ENCODE measurements around the gene CLTC.
"Not testable (repeated sequence)": the region's sequence is repeated elsewhere in the genome, so short reads cannot be mapped to it uniquely, and the experiment has no call there.

CLTC gene

DNA sequence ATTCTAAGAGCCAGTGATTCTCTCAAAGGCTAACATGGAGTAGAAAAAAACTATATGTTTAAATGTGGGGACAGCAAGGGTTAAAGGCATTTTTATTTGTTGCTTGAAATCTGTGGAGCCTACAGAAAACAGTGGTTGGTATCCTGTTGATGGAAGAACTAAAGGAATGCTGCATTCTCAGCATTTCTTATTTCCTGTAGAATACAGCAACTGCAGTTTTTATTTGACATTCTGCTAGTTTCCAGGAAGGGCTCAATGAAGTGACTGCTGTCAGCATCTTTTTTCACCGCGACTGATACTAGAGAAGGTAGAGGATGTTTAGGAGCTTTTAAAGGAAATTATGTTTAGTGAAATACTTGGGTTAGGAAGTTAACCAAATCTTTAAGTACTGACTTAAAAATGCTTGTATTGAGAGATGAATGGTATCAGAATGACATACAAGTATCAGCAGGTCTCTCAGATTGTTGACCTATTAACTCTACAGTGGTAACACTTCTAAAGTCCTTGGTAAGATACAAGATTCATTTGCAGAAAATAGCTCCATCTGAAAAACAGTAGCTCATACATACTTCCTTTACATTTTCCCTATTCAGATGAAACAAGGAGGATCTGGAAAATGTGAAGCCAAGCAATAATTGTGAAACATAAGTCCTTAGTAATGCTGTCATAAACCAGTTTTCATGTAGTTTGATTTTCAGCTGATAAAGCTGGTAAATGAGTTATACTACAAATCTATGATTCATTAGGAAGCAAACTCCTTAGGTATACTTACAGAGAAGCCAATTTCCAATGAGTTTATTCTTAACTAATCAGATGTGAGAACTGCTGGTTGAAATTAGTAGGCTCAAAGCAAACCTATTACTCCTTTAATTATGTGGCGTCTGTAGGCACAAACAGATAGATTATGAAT lies 15.2 kb downstream of the CLTC start:
- DNase-seq, result no peak

DNA sequence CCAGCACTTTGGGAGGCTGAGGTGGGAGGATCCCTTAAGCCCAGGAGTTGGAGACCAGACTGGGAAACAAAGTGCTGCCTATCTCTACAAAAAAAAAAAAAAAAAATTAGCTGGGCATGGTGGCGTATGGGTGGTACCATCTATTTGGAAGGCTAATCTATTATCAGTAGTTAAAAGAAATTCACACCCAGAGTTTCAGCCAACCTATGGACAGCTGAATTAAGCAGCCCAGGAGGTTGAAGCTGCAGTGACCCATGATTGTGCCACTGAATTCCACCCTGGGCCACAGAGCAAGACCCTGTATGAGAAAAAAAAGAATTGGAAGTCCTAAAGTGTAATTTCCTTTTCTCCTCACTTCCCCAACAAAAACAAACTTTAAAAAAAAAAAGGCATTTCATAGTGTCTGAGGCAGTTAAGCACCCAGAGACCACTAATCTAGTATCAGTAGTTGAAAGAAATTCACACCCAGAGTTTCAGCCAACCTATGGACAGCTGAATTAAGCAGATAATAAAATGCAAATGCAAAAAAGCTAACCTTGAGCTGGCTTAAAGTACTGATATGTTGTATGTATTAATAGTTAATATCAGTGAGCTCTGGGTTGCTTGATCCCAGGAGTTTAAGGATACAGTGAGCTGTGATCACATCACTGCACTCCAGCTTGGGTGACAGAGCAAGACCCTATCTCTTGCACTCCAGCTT lies 18.1 kb downstream of the CLTC start:
- no peak for DNase-seq

DNA sequence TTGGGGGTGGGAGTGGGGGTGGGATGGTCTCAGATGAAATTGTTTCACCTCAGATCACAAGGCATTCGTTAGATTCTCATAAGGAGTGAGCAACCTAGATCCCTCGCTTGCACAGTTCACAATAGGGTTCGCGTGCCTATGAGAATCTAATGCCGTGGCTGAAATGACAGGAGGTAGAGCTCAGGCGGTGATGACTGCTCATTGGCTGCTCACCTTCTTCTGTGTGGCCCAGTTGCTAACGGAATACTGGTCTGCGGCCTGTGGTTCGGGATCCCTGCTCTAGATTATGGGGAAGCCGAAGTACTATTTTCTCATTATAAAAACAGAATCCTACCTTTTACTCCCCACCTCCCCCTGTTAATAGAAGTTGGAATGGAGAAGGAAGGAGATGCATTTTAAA lies 18.9 kb downstream of the CLTC start:
- DNase-seq, result no peak

DNA sequence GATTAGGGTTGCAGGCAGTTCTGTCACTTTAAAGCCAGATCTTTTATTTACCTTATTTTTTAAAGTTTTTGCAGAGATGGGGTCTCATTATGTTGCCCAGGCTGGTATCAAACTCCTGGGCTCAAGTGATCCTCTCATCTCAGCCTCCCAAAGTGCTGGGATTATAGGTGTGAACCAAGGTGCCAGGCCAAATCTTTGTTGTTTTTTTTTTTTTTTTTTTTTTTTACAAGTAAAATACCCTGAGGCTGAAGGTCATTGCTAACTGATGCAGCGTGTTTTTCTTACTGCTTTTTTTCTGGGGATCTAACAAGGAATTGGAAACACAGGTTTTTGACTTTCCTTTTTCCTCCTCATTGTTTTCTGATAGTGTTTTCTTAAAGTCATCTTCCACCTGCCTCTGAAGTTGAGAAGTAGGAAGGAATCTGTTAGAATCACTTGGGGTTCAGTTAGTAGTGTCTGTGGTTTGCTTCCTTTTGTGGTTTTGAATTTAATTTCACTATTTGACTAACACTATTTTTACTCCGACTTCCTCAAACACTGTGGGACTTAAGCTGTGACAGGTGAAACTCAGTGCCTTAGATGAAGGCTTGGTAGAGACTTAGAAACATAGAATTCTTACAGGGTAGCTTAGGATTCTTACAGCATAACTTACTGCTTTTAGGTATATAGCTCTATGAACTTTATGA lies 22.2 kb downstream of the CLTC start:
- no peak for DNase-seq

DNA sequence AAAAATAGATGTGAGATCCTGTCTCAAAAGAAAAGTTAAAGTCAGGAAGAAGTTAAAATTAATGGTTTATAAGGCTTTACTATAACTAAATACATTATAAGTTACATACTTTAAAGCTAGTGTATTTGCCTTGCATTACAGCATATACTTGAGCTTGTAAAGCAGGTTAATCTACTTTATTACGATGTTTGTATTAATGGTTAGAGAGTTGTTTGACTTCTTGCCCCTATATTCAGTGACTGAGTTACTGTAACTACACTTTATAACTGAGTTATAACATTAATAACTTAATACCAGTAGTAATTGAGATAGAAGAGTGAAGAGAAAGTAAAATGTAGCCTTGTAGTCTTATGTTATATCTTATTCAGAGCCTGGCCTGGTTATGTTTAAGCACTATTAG lies 22.9 kb downstream of the CLTC start:
- DNase-seq, result no peak

DNA sequence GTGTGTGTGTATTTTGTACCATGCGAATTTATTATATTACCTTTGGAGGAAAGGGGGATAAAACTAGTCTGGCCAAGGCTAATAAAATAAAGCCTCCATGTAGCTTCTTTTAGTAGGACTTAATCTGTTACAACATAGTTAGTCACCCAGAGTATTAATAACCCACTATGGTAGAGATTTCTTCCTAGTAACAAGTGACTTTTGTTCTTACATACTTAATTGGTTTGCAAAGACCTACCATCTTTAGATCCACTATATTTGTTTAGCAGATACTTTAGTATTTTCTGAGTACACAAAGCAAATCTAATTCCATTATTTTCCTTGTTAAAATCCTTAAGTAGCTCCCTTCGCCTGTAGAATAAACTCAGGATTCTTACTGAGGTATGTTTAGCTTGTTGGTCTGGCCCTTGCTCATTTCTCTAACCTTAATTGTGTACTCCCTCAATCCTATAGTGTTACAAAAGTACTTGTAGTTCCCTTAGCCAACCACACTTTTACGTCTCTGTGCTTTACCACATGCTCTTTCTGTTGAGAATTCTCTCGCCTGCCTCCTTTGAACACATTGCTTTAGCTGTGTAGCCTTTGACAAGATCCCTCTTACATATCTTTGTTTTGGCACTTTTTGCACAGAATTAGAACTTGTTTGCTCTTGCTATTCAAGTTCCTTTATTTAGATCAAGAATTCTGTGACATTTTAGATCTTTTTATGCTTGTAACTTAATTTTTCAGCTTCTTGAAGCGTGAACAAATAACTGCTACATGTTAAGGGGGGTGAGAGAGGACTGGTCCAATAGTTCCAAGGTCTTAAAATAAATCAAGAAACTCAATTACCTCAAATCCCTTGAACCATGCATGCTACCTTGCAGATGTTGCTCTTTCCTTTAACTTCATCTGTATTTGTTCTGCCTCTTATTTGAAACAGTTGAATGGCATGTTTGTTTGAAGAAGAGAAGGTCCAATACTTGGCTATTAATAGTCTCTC lies 23.8 kb downstream of the CLTC start:
- no peak for DNase-seq

DNA sequence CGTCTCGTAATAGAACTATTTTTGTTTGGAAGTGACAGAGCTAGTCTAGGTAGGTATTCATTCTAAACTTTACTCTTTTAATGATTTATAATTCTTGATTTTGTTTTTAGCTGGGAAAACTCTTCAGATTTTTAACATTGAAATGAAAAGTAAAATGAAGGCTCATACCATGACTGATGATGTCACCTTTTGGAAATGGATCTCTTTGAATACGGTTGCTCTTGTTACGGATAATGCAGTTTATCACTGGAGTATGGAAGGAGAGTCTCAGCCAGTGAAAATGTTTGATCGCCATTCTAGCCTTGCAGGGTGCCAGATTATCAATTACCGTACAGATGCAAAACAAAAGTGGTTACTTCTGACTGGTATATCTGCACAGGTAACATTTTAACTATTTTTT lies 27.6 kb downstream of the CLTC start:
- no peak for DNase-seq

DNA sequence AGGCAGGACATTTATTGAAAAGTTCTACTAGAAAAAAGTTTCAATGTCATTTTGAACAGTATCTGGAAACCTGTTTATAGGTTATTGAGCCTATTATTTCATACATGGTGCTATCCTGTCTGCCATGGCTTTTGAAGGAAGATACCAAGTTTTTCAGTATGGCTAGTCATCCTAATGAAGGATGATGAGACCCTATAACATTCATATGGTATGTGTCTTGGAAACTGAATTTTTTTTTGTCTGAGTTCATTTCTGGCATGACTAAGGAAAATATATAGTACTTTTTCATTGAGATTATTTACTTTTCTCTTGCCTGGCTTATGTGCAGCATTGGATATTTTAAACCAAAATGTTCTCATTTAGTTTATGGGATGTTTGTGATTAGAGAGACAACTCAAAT lies 30.2 kb downstream of the CLTC start:
- no peak for DNase-seq

DNA sequence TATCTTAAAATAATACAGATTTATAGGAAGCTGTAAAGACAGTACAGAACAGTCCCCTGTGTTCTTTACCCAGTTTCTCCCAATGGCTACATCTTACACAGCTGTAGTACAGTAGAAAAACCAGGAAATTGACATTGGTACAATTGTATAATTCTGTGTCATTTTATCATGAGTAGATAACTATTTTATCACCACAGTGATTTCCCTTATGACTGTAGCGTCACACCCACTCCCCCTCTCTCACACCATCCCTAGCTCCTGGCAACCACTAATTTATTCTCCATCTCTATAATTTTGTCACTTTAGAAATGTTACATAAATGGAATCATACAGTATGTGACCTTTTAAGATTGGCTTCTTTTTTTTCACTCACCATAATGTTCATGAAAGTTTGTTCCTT lies 30.9 kb downstream of the CLTC start:
- no peak for DNase-seq

DNA sequence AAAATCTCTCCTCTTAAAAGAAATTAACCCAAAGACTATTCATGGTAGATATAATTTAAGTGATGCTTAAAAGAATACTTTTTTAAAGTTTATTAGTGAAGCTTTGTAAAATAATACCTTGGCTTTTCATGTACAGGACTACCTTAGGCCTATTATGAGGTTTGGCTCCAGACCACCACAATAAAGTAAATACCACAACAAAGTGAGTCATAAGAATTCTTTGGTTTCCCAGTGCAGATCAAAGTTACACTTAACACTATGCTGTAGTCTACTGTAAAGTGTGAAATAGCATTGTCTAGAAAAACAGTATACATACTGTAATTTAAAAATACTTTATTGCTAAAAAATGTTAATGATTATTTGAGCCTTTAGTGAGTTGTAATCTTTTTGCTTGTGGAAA lies 31.7 kb downstream of the CLTC start:
- no peak for DNase-seq

DNA sequence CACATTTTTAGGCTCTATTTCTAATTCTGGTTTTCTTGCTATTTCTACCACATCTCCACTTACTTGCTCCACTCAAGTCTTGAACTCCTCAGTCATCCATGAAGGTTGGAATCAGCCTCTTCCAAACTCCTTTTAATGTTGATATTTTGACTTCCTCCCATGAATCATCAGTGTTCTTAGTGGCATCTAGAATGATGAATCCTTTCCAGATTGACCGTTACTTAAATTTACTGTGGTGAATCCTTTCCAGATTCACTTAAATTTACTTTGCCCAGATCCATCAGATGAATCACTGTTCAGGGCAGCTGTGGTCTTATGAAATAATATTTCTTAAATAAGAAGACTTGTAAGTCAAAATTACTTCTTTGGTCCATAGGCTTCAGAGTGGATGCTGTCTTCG lies 32.4 kb downstream of the CLTC start:
- DNase-seq, result no peak

DNA sequence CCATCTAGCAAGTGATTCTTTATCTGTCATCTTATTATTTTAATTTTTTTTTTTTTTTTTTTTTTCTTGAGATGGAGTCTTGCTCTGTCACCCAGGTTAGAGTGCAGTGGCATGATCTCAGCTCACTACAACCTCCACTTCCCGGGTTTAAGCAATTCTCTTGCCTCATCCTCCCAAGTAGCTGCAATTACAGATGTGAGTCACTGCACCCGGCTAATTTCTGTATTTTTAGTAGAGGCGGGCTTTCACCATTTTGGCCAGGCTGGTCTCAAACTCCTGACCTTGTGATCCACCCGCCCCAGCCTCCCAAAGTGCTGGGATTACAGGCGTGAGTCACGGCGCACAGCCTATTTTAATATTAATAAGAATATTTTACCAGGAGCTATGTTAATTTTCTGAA lies 36.9 kb downstream of the CLTC start:
- DNase-seq, result not testable (repeated sequence)

DNA sequence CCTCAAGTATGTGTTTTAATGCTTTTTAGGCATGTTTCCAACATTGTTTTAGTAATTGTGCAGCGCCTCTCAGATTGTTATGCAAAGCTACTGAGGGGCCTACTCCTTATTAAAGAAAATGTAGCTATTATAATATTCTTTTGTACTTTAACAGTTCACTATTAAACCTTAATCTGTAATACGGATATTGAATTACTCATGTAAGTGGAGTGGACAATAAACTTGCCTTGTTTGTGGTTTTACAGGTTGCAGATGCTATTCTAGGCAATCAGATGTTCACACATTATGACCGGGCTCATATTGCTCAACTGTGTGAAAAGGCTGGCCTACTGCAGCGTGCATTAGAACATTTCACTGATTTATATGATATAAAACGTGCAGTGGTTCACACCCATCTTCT lies 46.5 kb downstream of the CLTC start:
- DNase-seq, result no peak

DNA sequence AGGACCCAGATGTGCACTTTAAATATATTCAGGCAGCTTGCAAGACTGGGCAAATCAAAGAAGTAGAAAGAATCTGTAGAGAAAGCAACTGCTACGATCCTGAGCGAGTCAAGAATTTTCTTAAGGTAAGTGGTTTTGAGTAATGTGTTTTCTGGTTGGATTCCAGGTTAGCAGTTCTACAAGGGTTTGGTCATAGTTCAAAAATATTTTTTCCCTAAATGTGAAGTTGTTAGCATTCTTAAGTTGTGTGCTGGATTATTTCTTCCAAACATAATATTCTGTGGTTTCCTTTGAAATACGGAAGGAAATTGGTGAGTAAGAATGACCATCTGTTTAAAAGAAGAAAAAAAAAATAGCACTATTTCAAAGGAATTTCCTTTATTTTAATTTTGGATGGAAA lies 49.1 kb downstream of the CLTC start:
- no peak for DNase-seq

DNA sequence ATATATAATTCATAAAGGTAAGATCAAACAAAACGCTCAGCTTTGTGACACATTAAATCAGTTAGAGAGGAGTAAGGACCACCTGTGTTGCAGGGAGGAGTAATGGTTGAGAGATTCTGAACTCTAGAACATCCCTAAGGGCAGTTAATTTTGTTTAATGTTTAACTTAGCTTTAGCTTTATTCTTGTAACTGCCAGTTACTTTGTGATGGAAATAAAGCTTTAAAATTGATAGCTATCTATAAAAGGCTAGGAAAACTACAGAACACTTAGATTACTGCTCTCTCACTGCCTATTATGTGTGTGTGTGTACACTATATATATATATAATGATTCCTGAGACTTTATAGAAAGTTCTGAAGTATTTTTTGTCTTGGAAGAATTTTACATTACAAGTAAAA lies 49.7 kb downstream of the CLTC start:
- no peak for DNase-seq

DNA sequence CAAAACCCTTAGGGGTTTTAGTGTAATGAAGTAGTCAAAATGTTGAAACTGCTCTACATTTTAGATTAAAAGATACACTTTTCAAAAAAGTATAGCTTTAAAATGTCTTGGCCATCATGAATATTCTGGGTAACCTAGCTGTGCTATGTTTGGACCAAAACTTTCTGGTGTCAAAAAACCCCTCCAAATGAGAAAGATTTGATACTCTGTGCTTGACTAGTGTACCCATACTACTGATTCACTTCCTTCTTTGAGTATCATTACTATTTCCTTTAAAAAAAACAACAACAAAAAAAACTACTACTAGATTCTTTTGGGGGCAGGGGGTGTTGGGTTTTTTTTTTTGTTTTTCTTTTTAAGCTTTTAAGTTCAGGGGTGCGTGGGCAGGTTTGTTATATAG lies 50.2 kb downstream of the CLTC start:
- no peak for DNase-seq

DNA sequence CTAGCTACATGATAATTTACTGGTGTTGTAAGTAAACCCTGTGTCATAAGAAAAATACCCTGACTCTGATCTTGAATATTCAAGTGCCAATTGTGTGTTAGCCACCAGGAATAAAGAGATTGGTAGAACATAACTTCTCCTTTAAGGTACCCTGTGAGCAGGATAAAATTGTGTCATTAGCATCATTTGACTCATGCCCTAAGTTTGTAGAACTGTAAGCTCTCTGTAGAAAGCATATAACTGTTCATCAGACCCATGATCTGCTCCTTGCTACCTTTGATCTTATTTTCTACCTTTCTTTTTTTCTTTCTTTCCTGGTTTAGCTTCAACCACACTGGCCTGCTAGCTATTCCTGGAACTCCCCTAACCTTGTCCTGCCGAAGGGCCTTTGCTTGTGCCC lies 51.7 kb downstream of the CLTC start:
- no peak for DNase-seq

DNA sequence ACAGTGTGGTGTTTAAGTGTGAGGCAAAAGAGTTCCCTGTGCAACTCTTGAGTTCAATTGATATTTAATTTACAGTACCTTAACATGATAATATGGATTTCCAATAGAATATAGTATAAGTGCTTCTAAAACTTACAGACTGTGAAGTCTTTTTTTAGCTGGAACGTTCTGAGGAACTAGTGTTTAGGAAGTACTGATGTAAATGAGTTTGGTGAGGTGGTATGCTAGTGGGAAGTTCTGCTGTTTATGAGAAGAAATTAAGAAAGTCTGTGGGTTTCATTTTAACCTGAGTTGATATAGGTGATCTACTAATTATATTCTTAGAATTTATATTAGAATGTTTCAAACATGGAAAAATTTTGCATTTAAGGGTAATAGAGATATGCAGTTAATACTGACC lies 55.5 kb downstream of the CLTC start:
- no peak for DNase-seq

DNA sequence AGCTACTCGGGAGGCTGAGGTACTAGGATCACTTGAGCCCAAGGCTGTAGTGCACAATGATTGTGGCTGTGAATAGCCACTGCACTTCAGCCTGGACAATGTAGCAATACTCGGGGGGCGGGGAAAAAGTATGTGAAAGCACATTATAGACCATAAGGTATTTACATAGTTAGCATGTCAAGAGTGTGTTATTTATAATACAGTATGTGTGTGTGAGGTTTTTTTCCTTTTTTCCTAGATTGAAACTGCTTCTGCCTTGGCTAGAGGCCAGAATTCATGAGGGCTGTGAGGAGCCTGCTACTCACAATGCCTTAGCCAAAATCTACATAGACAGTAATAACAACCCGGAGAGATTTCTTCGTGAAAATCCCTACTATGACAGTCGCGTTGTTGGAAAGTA lies 57.0 kb downstream of the CLTC start:
- DNase-seq, result no peak

DNA sequence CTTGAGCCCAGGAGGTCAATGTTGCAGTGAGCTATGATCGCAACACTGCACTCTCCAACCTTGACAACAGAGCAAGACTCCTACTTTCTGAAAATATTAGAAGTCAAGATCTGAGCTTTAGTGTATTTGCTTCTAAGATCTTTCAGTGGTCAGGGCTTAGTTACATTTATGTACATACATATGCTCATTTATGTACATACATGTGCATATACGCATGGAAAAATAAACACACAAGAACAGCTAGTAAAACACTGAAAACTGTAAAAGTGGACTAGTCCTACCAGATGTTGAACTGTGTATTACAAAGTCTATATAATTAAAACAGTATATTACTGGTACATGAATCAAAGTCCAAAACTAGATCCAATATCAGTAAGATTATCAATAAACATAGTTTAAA lies 59.2 kb downstream of the CLTC start:
- DNase-seq, result no peak

DNA sequence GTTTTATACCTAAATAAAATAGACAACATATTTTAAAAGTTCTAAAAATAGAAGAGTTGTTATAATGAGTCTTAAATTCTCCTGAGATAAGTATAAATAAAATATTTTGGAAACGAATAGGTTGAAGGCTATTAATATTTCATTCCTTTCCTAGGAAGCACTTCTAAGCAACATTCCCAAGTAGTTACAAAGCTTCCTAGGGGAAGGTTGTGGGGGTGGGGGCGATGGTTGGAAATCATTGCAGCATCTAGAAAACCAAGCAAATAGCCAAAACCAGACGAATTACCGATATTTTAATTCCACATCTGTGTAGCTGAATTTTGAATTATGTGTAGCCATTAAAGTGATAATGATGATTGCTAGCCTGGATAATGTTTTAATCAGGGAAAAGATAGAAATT lies 60.6 kb downstream of the CLTC start:
- no peak for DNase-seq

DNA sequence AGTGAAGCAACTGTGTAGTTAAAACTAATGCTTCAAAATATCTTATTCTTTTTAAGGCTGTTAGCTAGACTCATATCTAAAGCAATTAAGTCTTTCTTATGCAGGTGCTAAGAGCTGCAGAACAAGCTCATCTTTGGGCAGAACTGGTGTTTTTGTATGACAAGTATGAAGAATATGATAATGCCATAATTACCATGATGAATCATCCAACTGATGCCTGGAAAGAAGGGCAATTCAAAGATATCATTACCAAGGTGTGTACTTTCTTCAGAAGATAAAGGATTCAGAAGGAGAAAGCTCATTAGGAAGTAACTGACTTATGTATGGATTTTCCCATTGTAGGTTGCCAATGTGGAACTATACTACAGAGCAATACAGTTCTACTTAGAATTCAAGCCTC lies 63.6 kb downstream of the CLTC start:
- DNase-seq, result no peak

DNA sequence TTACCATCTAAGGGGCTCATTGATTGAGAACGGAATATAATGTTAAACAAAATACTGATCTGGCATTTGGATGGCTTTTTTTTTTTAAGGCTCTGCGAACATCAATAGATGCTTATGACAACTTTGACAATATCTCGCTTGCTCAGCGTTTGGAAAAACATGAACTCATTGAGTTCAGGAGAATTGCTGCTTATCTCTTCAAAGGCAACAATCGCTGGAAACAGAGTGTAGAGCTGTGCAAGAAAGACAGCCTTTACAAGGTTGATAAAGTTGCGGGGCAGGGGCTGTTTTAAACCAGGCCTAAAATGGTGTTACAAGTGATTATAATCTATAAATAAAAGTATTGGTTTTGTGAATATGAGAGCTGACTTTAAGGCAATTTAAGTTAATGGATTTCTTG lies 65.3 kb downstream of the CLTC start:
- DNase-seq, result no peak

Measured in T1000 (cell line).